K562 (cell line): ENCODE results near the gene PPP1R14C. TPM values are rescaled to one million over a fixed set of nuclear protein-coding genes. Genes with fewer than 3 reads are reported as not detected.

ENCODE experiments used
- ATAC-seq: fragments of 200-7000 bp; cut with Tn5 transposase; 3 replicates; pipeline ENCODE4 v1.9.1; 2020; ENCODE audit warnings: moderate library complexity
- BruUV-seq: library from RNA; stranded (reverse); fragments of 400-500 nt; replicated peaks from 2 replicates; lab custom pipeline; 2021; lab: Mats Ljungman, UMichigan
- CTCF ChIA-PET: fragments of 300-600 bp; formaldehyde crosslinking; extraction: SDS; loops from one replicate; lab custom pipeline; 2021; ENCODE audit warnings: low intra/inter-chr PET ratio; lab: Yijun Ruan, JAX
- POLR2A ChIA-PET: fragments of 300-600, 350-650 bp; sonication (Branson Sonifier 250); formaldehyde crosslinking; extraction: SDS; loops from one replicate; lab custom pipeline; 2021; ENCODE audit warnings: antibody characterized with exemption, inconsistent platforms; lab: Yijun Ruan, JAX
- DNase-seq, 4 experiments: peaks; one replicate each; pipeline versions ENCODE4 v3.0.0 to v3.0.0-alpha.2; 2011 to 2018; ENCODE audit warnings: low spot score in 3 of 4, mixed read lengths in 3 of 4; ENCODE audit errors: extremely low read depth in 1 of 4
- FAIRE-seq: peaks from 2 replicates; lab custom pipeline; 2011; peaks lifted over from hg19 to GRCh38; lab: Jason Lieb, UNC
- H2AFZ ChIP-seq: 2 replicates; pipeline ENCODE4 v1.6.0; 2011; ENCODE audit warnings: low read depth, low read length, control low read depth, inconsistent platforms
- H3K27ac ChIP-seq: fragments of 200-600 bp; 3 replicates; pipeline ENCODE4 v1.8.0; 2011; ENCODE audit warnings: low read depth, mild to moderate bottlenecking, control low read depth, inconsistent platforms, low read length, moderate library complexity, mixed read lengths; ENCODE audit errors: extremely low read depth
- H3K27me3 ChIP-seq, 2 experiments: fragments of 300-600 bp in 1 of 2; 2 replicates in 1 of 2; 3 replicates in 1 of 2; pipeline versions ENCODE4 v1.6.0 to v1.8.0; 2011; ENCODE audit warnings: inconsistent platforms in 2 of 2, low read length in 2 of 2, mild to moderate bottlenecking in 1 of 2, mixed read lengths in 1 of 2, moderate library complexity in 1 of 2; ENCODE audit not compliant: control insufficient read depth in 2 of 2, insufficient read depth in 2 of 2
- H3K36me3 ChIP-seq: fragments of 300-600 bp; 3 replicates; pipeline ENCODE4 v1.8.0; 2011; ENCODE audit warnings: mild to moderate bottlenecking, low read length, inconsistent platforms; ENCODE audit not compliant: control insufficient read depth, insufficient read depth
- H3K4me1 ChIP-seq, 2 experiments: fragments of 200-600 bp in 1 of 2; replicated peaks in 1 of 2; 2 replicates in 1 of 2; 3 replicates in 1 of 2; pipeline versions ENCODE4 v1.5.1 to v1.8.0; 2011; ENCODE audit warnings: inconsistent platforms in 2 of 2, low read length in 2 of 2, mild to moderate bottlenecking in 1 of 2, mixed read lengths in 1 of 2, moderate library complexity in 1 of 2; ENCODE audit not compliant: control insufficient read depth in 2 of 2, insufficient read depth in 2 of 2
- H3K4me2 ChIP-seq: 2 replicates; pipeline ENCODE4 v1.6.1; 2011; ENCODE audit warnings: low read length, control low read depth, inconsistent platforms, mixed read lengths; ENCODE audit not compliant: insufficient read depth
- H3K4me3 ChIP-seq: fragments of 200-600 bp; sonication (generic), shearing (Covaris generic); 2 replicates; pipeline ENCODE4 v1.5.1; 2016; ENCODE audit warnings: control low read depth, inconsistent platforms
- H3K79me2 ChIP-seq: fragments of 200-600 bp; 3 replicates; pipeline ENCODE4 v1.8.0; 2011; ENCODE audit warnings: low read length, inconsistent platforms; ENCODE audit not compliant: control insufficient read depth, insufficient read depth
- H3K9ac ChIP-seq, 2 experiments: 2 replicates each; pipeline versions ENCODE4 v1.6.0 to v1.6.1; 2011; ENCODE audit warnings: low read depth in 2 of 2, low read length in 2 of 2, control low read depth in 1 of 2, inconsistent platforms in 1 of 2, mild to moderate bottlenecking in 1 of 2, mixed read lengths in 1 of 2; ENCODE audit not compliant: insufficient read depth in 1 of 2
- H3K9me1 ChIP-seq: one replicate; pipeline ENCODE4 v1.6.0; 2011; ENCODE audit warnings: inconsistent platforms, mild to moderate bottlenecking, low read length, moderate library complexity; ENCODE audit not compliant: control insufficient read depth, insufficient read depth
- H3K9me3 ChIP-seq: replicated peaks from 2 replicates; pipeline ENCODE4 v1.5.1; 2011; ENCODE audit warnings: low read depth, low read length, inconsistent platforms; ENCODE audit not compliant: control insufficient read depth, insufficient read depth
- H4K20me1 ChIP-seq: replicated peaks from 2 replicates; pipeline ENCODE4 v1.6.1; 2011; ENCODE audit warnings: low read length, inconsistent platforms, mixed read lengths; ENCODE audit not compliant: control insufficient read depth, insufficient read depth
- BHLHE40 ChIP-seq: IDR thresholded peaks from 2 replicates; pipeline ENCODE4 v1.6.1; 2011; ENCODE audit warnings: low read length, improper control_type of control experiment
- KLF1 ChIP-seq: fragments of 450-650 bp; IDR thresholded peaks from 2 replicates; pipeline ENCODE4 v1.6.1; 2016; ENCODE audit warnings: missing genetic modification characterization, missing compliant biosample characterization
- MAFF ChIP-seq: IDR thresholded peaks from 2 replicates; pipeline ENCODE4 v1.6.1; 2012; ENCODE audit warnings: low read length, improper control_type of control experiment
- SIN3A ChIP-seq, 2 experiments: fragments of 150-350 bp in 1 of 2; IDR thresholded peaks; 2 replicates each; pipeline ENCODE4 v1.6.1; 2011 to 2016; ENCODE audit warnings: borderline replicate concordance in 2 of 2, low read depth in 2 of 2, low read length in 2 of 2, mild to moderate bottlenecking in 2 of 2, moderate library complexity in 2 of 2; ENCODE audit not compliant: control insufficient read depth in 1 of 2
- ZBTB49 ChIP-seq: sonication (generic); formaldehyde crosslinking; IDR thresholded peaks from 2 replicates; pipeline ENCODE4 v1.8.0; 2022; ENCODE audit warnings: missing genetic modification reagents, mild to moderate bottlenecking, borderline replicate concordance
- ZNF280A ChIP-seq: fragments of 450-650 bp; IDR thresholded peaks from 2 replicates; pipeline ENCODE4 v1.6.1; 2018; ENCODE audit warnings: mild to moderate bottlenecking, low read depth; ENCODE audit not compliant: partially characterized antibody
- WGBS: fragments of 100-300 bp; shearing (Covaris generic); methylation state at CpG from one replicate; pipeline ENCODE4 v1.1.6; 2016; ENCODE audit warnings: low coverage, mixed read lengths; ENCODE audit not compliant: insufficient coverage; ENCODE audit errors: missing lambda C conversion rate; 5-methylcytosine and 5-hydroxymethylcytosine counted together
- in situ Hi-C: fragments of 300-500 bp; cut with MboI; formaldehyde crosslinking; loops from 4 replicates; pipeline ENCODE4 v1.15.0; 2018; ENCODE audit warnings: inconsistent platforms, mixed read lengths
- intact Hi-C: fragments of 100-400 bp; cut with micrococcal nuclease; formaldehyde crosslinking; loops from 2 replicates; pipeline ENCODE4 v1.14.2; 2022
- polyA plus RNA-seq, 8 experiments: library from polyadenylated mRNA; depleted of rRNA in 4 of 8; stranded (reverse) in 5 of 8; unstranded in 3 of 8; fragments of >200 nt; fragmentation: Nextera tagmentation in 2 of 8; fragmentation: Illumina TruSeq in 1 of 8; extraction: Ambion mirVana in 2 of 8; extraction: Trizol in 1 of 8; gene quantifications; 2 replicates each; pipeline versions ENCODE4 v1.2.1 to v1.2.3, GENCODE V29; 2011 to 2014; ENCODE audit warnings: inconsistent platforms in 1 of 8, missing spikeins in 1 of 8
- total RNA-seq, 7 experiments: library from RNA; depleted of rRNA in 6 of 7; stranded (reverse); fragments of >200 nt in 6 of 7; fragmentation: Illumina TruSeq in 2 of 7; extraction: Trizol in 2 of 7; gene quantifications; 2 replicates each; pipeline versions ENCODE4 v1.2.1 to v1.2.3, GENCODE V29; 2011 to 2021; ENCODE audit warnings: low replicate concordance in 1 of 7

The PPP1R14C gene
- total and polyA plus RNA-seq, 9 of the 15 experiments (the other 6 are each of a cell fraction or from before 2014, with no cell fraction given), result 4.5 to 16.6 (median 11.9) TPM

- FAIRE-seq (no peak), DNase-seq (no peak), ATAC-seq (no peak)
- no peaks in the 10 kb centered on the region for H3K79me2 ChIP-seq
- in situ Hi-C loops, result no loop called here
- peaks cover 11% of the 10 kb centered on the region for H3K9me3 ChIP-seq
- H4K20me1 ChIP-seq, result no peaks in the 10 kb centered on the region
- ChIA-PET POLR2A (interaction anchor here (1.0 kb wide), 1 partner anchor 23 kb away, joined by 3 read pairs; no protein-coding TSS in a partner anchor), CTCF (interaction anchor here (0.6 kb wide), 1 partner anchor 577 kb away, joined by 3 read pairs; no protein-coding TSS in a partner anchor)
- peaks cover 11 to 33% of the 10 kb centered on the region in 2 experiments; a peak in 4 of 5 replicates for H3K4me1 ChIP-seq
- H2AFZ ChIP-seq, result no peak overlapping the region
- no peaks in the 10 kb centered on the region for H3K27me3 ChIP-seq
- 82% methylated on average over 1 of the region's 1 CpG for WGBS
- H3K4me2 ChIP-seq, result no peak overlapping the region
- intact Hi-C loops, result no loop called here
- H3K9me1 ChIP-seq, result no peaks in the 10 kb centered on the region
- H3K4me3 ChIP-seq, result no peak overlapping the region
- H3K27ac ChIP-seq, result no peak overlapping the region
- no TSS peak for BruUV-seq
- TF ChIP-seq ZBTB49 (CRISPR knock-in tag), result no peak
- TF ChIP-seq SIN3A (IDR thresholded peaks at IDR 0.05; ENCODE audit: borderline replicate concordance in 2 of 2, control insufficient read depth in 1 of 2, low read depth in 2 of 2, low read length in 2 of 2), result no peak
- TF ChIP-seq MAFF, result no peak
- TF ChIP-seq BHLHE40, result no peak
- no peak for TF ChIP-seq ZNF280A
- no peak for TF ChIP-seq KLF1 (tag)
- no peak overlapping the region for H3K9ac ChIP-seq
- H3K36me3 ChIP-seq, result no peaks in the 10 kb centered on the region; the same call in 1 of the 3 replicates
Measured at GRCh38 chr6:150248300-150248699, 105.5 kb downstream of the PPP1R14C start.
